ACC112 (cell line): Measurements from ENCODE around the gene MTFP1.

ENCODE experiments used
- H2AFZ ChIP-seq: fragments of 200-600 bp; sonication (generic); one replicate; pipeline ENCODE4 v1.6.0; 2017; ENCODE audit warnings: antibody characterized with exemption, low read length; ENCODE audit not compliant: unreplicated experiment
- H3K27ac ChIP-seq: fragments of 200-600 bp; sonication (generic); 2 replicates; pipeline ENCODE4 v1.5.1; 2014; ENCODE audit warnings: low read depth, mild to moderate bottlenecking, antibody characterized with exemption, low read length, moderate library complexity
- H3K27me3 ChIP-seq: fragments of 200-600 bp; sonication (generic); 2 replicates; pipeline ENCODE4 v1.6.1; 2014; ENCODE audit warnings: mild to moderate bottlenecking, antibody characterized with exemption, low read length, moderate library complexity, mixed read lengths; ENCODE audit not compliant: insufficient read depth
- H3K36me3 ChIP-seq: fragments of 200-600 bp; sonication (generic); 2 replicates; pipeline ENCODE4 v1.6.1; 2016; ENCODE audit warnings: mild to moderate bottlenecking, antibody characterized with exemption, low read length, moderate library complexity, mixed read lengths; ENCODE audit not compliant: insufficient read depth
- H3K4me1 ChIP-seq: fragments of 200-600 bp; sonication (generic); one replicate; pipeline ENCODE4 v1.6.1; 2016; ENCODE audit warnings: low read length, mixed read lengths; ENCODE audit not compliant: insufficient read depth, unreplicated experiment, control insufficient read depth
- H3K4me3 ChIP-seq: fragments of 200-600 bp; sonication (generic); 2 replicates; pipeline ENCODE4 v1.5.1; 2014; ENCODE audit warnings: mild to moderate bottlenecking, low read depth, low read length
- H3K79me2 ChIP-seq: fragments of 200-600 bp; sonication (generic); one replicate; pipeline ENCODE4 v1.6.0; 2016; ENCODE audit warnings: low read length; ENCODE audit not compliant: control insufficient read depth, unreplicated experiment, insufficient read depth

MTFP1 gene, protein sequence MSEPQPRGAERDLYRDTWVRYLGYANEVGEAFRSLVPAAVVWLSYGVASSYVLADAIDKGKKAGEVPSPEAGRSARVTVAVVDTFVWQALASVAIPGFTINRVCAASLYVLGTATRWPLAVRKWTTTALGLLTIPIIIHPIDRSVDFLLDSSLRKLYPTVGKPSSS

DNA sequence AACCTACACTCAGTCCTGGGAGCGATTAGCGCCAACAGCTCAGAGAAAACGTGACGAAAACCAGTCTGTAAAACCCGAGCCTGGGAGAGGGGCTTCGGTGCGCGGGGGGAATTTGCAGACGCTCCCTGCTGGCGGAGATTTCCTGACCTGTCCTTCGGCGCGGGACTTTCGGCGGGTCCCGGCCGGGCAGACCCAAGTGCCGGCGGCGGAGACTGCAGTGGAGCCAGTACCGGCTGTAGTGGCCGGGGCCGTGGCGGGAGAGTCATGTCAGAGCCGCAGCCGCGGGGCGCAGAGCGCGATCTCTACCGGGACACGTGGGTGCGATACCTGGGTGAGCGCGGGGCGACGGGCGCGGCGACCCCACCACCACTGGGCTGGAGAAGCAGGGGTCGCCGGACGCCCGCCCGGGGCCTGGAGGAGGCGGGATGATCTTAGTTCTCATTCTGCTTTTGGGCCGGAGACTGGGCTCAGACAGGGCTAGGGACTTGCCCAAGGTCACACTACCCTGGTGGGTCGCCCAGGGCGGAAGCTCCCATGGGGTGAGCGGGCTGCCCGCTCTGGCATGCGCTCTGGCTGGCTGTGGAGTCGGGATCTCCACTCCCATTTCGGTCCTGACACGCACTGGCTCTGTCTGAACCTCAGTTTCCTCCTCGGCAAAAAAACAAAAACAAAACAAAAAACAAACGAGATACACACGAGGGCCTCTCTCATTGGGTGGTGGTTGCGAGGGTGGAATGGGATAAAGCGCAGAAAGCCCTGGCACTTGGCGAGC, at the start of gene MTFP1:
MTFP1 (plus strand) TSS at position 153 of the 772 bp plus-strand sequence; CDS start at position 265, 112 bp downstream.
- H3K4me1 ChIP-seq = peaks cover 39% of the 10 kb centered on the region
- H3K27ac ChIP-seq = peak within 1 kb of the TSS; percentile 100
- peaks cover 6% of the 10 kb centered on the region for H3K79me2 ChIP-seq
- H3K4me3 ChIP-seq = peak within 1 kb of the TSS; percentile 79
- H2AFZ ChIP-seq = peak within 1 kb of the TSS; percentile 4
- peaks cover 10% of the 10 kb centered on the region; the same call in 1 of the 2 replicates for H3K36me3 ChIP-seq
- no peaks in the 10 kb centered on the region for H3K27me3 ChIP-seq

DNA sequence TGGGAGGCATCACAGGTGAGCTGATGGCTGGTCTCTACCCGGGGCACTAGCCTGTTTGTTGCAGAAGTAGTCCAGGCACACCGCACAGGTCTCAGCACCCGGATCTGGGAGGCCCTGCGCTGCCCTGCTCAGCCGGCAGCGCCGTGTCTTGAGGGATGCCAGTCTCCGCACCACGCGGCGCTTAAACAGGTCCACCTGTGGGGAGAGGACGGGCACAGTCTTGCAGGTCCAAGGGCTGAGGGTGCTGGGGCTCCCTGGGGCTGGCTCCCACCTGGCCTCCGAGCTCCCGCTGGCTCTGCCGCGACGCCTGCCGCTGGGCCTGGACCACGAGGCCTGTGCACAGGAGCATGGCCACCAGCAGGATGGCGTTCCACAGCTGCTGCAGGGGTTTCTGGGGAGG, 45.6 kb upstream of the MTFP1 start:
- no peak overlapping the region for H2AFZ ChIP-seq
- H3K4me1 ChIP-seq = no peaks in the 10 kb centered on the region
- no peaks in the 10 kb centered on the region for H3K79me2 ChIP-seq
- H3K36me3 ChIP-seq = no peaks in the 10 kb centered on the region
- no peaks in the 10 kb centered on the region for H3K27me3 ChIP-seq
- H3K4me3 ChIP-seq = no peak overlapping the region
- H3K27ac ChIP-seq = no peak overlapping the region

DNA sequence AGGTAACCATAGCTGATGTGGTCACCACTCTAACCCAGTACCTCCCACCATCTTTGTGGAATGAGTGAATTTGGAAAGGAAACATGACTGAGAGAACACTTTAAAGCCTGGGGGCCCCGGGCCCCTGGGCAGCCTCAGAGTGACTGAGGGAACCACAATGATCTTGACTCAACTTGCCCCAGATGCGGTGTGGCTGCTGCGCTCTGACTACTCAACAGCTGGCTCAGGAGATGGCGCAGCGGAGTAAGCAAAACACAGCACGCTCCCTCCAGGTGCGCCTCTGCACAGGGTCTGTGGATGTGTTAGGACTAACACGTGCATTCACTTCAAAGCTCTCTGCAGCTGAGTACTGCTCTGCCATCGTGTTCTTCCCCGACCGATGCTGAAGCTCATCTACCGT, 44.3 kb upstream of the MTFP1 start:
- Histone ChIP-seq H3K36me3 (no peaks in the 10 kb centered on the region), H2AFZ (no peak overlapping the region), H3K79me2 (no peaks in the 10 kb centered on the region), H3K27ac (no peak overlapping the region), H3K4me1 (no peaks in the 10 kb centered on the region), H3K27me3 (no peaks in the 10 kb centered on the region), H3K4me3 (no peak overlapping the region)

DNA sequence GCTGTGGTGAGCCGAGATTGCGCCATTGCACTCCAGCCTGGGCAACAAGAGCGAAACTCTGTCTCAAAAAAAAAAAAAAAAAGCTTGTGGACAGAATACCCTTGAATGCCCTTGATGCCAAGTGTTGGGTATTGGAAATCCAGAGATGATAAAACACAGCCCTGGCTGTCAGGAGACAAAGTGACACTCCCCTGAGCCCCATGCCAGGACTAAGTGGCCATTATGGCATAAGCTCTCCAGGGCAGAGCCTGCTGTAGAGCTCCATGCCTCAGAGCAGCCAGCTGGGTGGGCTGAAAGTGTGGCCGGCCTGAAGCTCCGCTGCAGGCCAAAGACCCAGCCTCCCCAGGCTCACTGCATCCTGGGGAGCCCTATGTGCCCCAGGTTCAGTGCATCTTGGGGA, 43.2 kb upstream of the MTFP1 start:
- Histone ChIP-seq H3K4me1 (no peaks in the 10 kb centered on the region), H3K27me3 (no peaks in the 10 kb centered on the region), H3K4me3 (no peak overlapping the region), H3K27ac (no peak overlapping the region), H3K36me3 (no peaks in the 10 kb centered on the region), H2AFZ (no peak overlapping the region), H3K79me2 (no peaks in the 10 kb centered on the region)

DNA sequence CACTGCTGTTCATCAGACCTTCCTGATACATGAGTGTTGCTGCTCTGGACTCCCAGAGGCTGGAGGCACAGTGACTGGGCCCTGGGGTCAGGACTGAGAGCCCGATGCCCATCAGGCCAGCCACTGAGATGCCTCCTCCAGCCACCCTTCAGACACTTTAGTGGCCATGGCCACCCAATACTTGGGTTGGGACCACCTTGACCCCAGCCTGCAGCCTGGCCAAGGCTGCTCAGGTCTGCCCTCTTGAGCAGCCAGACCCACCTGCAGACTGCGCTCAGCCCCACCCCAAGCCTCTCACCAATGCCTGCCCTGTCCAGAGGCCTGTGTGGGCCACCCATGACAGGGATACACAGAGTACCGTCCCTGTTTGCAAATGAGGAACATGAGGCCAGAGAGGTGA, 42.5 kb upstream of the MTFP1 start:
- Histone ChIP-seq H2AFZ (no peak overlapping the region), H3K36me3 (no peaks in the 10 kb centered on the region), H3K79me2 (no peaks in the 10 kb centered on the region), H3K4me1 (no peaks in the 10 kb centered on the region), H3K27me3 (no peaks in the 10 kb centered on the region), H3K4me3 (no peak overlapping the region), H3K27ac (no peak overlapping the region)

DNA sequence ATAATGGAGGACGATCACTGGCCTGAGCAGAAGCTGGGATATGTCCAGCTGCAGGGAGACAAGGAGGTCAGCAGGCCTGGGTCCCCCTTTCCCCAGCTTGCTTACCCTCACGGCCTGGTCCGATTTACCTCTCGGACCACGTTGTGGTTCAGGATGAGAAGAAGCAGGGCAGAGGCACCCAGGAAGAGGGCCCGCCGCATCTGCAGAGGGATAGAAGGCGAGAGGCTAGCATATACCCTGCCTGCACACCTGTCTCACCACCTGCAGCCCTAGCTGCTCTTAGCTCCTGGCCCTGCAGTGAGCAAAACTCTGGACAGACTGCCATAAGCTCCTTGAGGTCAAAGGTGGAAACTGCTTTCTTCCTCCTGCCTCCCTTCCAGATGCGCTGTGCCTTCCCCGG, 39.6 kb upstream of the MTFP1 start:
- Histone ChIP-seq H2AFZ (no peak overlapping the region), H3K27me3 (no peaks in the 10 kb centered on the region), H3K4me3 (peak overlapping the region; percentile 82), H3K79me2 (no peaks in the 10 kb centered on the region), H3K27ac (no peak overlapping the region), H3K4me1 (no peaks in the 10 kb centered on the region), H3K36me3 (no peaks in the 10 kb centered on the region)

DNA sequence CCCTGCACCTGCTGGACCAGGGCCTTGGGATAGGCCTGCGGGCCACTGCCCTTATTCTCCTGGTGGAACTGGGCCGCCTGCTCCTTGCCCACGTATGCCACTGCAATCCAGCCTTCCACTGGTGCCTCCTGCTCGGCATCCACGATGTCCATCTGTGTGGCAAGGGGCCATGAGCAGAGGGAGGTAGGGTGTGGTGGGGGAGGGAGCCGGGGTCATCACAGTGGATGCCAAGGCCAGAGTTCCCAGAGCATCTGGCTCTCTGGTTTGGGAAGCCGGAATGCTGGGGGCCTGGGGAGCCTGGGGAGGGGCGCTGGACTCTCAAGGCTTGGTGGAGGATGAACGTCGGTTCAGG, 39.0 kb upstream of the MTFP1 start:
- H3K27ac ChIP-seq = no peak overlapping the region
- no peaks in the 10 kb centered on the region for H3K27me3 ChIP-seq
- no peaks in the 10 kb centered on the region for H3K79me2 ChIP-seq
- peak overlapping the region; percentile 82 for H3K4me3 ChIP-seq
- H3K36me3 ChIP-seq = no peaks in the 10 kb centered on the region
- peak overlapping the region; percentile 38 for H2AFZ ChIP-seq
- H3K4me1 ChIP-seq = peaks cover 3% of the 10 kb centered on the region

DNA sequence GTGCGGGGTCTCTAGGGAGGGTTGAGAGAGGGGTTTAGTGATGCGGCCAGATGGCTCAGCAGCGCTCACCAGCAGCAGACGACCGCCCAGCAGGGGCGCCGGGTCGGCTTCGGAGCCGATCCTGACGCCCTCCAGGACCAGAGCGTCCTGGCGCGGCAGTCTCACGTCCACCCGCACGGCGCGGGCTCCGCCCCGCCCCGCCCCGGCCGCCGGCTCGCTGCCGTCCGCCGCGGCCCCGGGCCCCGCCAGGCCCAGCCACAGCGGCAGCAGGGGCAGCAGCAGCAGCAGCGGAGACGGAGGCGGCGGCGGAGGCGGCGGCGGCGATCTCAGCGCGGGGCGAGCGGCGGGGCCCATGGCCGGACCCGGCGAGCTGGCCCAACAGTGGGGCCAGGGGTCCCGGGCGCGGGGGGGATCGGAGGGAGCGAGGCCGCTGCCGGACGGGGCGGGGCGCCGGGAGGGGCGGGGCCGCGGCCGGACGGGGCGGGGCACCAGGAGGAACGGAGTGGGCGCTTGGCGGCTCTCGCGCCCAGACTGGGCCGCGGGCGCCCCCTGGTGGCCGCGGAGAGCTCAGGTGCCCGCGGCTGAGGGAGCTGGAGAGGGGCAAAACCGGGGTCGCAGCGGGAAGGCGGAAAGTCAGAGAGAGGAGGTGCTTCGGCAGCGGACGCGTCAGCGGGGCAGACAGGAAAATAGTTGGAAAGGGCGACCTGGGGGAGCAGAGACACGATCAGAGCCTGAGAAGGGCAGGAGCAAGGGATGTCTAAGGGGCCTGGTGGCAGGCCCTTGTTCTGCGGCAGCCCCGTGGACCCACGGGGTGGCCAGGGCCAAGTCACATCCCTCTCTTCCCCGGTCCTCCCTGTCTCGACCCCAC, 38.4 kb upstream of the MTFP1 start, which contains the start of gene RNF215:
RNF215 (minus strand) TSS at position 452 of the 868 bp plus-strand sequence; CDS start at position 354, 98 bp downstream.
- peaks cover 3% of the 10 kb centered on the region for H3K4me1 ChIP-seq
- no peaks in the 10 kb centered on the region for H3K79me2 ChIP-seq
- peak within 1 kb of the TSS; percentile 82 for H3K4me3 ChIP-seq
- H3K27me3 ChIP-seq = no peaks in the 10 kb centered on the region
- H3K36me3 ChIP-seq = no peaks in the 10 kb centered on the region
- no peak within 1 kb of the TSS for H3K27ac ChIP-seq
- peak within 1 kb of the TSS; percentile 38 for H2AFZ ChIP-seq

DNA sequence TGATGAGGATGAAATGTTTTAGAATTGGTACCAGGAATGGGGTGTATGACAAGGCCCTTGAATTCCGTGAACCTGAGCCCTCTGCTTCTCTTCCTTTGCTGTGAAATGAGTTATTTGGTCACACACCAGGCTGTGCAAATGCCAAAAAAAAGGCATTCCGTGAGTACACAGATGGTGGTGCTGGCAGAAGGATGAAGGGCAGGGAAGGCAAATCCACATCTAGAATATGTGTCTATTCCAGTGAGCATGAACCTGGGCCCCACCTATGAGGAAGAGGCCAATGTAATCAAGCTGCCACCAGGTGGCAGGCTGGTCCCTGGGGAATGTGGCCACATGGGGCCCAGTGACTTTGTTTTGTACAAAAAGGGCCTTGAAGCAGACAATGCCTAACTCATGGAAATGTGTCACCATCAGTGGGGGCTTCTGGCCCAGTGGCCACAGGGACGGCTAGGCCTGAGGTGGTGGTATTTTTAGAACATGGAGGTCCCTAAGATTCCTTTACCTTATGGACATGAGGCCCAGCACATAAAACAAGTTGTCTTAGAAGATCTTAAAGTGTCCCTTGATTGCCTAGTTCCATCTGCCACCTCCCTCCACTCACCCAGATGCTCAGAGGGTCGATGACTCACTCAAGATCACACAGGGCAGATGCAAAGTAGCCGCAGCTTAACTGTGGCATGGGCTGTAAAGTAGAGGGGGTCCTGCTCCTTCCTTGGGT, 34.4 kb upstream of the MTFP1 start:
- H3K36me3 ChIP-seq = no peaks in the 10 kb centered on the region
- H3K27me3 ChIP-seq = no peaks in the 10 kb centered on the region
- H3K4me1 ChIP-seq = peaks cover 6% of the 10 kb centered on the region
- H3K27ac ChIP-seq = no peak overlapping the region
- no peak overlapping the region for H2AFZ ChIP-seq
- H3K4me3 ChIP-seq = no peak overlapping the region
- H3K79me2 ChIP-seq = no peaks in the 10 kb centered on the region

DNA sequence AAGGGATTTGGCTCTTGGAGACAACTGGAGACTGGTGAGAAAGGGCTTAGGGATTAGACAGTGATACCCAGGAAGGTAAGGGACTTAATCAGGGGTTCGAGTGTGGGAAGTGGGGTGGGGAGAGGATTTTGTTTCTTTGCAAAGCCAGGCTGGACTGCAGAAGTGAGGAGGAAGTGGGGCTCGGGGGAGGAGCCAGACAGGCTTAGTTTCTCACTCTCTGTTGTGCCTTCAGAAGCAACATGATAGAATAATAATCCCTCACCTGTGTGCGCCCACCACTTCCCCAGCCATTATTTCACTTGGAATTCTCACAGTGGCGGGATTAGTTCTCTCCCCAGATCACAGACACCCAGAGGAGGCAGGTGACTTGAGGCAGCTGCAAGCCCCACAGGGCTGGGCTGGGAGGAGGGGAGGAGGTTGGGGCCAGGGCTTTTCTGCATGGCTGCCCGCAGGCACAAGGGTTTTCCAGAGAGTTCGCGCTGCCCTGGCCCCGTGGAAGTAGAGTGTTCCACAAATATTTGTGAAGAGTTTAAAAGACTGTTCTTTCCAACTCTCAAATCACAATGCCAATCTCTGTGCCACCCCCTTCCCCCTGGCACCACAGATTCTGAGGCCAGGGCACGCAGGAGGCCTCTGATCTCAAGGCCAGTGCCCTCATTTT, 32.8 kb upstream of the MTFP1 start:
- H3K4me1 ChIP-seq = peaks cover 6% of the 10 kb centered on the region

More for the DNA sequence above, 32.8 kb upstream of the MTFP1 start:
- Histone ChIP-seq H2AFZ (no peak overlapping the region), H3K79me2 (peaks cover 15% of the 10 kb centered on the region), H3K27ac (no peak overlapping the region), H3K36me3 (no peaks in the 10 kb centered on the region), H3K4me3 (no peak overlapping the region), H3K27me3 (no peaks in the 10 kb centered on the region)
